ENCODE data around the gene EXOC3L4.
"Not testable (repeated sequence)": the region's sequence is repeated elsewhere in the genome, so short reads cannot be mapped to it uniquely, and the experiment has no call there.

EXOC3L4 gene

GRCh38 chr14:103151270-103151945, 56.9 kb downstream of the EXOC3L4 start:
- H3K9me3 Mint-ChIP-seq, result no peaks in the 10 kb centered on the region
- H3K4me1 Mint-ChIP-seq, result no peaks in the 10 kb centered on the region
- H3K36me3 Mint-ChIP-seq, result no peaks in the 10 kb centered on the region
- ATAC-seq, result no peak
- no peak overlapping the region for H3K27ac Mint-ChIP-seq
- no peak overlapping the region for H3K4me3 Mint-ChIP-seq
- H3K27me3 Mint-ChIP-seq, result peaks cover 40% of the 10 kb centered on the region

GRCh38 chr14:103155010-103155409, 60.5 kb downstream of the EXOC3L4 start:
- no peaks in the 10 kb centered on the region for H3K9me3 Mint-ChIP-seq
- peaks cover 32% of the 10 kb centered on the region for H3K27me3 Mint-ChIP-seq
- no peaks in the 10 kb centered on the region for H3K36me3 Mint-ChIP-seq
- H3K4me1 Mint-ChIP-seq, result no peaks in the 10 kb centered on the region
- H3K4me3 Mint-ChIP-seq, result no peak overlapping the region
- ATAC-seq, result no peak
- H3K27ac Mint-ChIP-seq, result no peak overlapping the region

GRCh38 chr14:103155416-103155815, 60.9 kb downstream of the EXOC3L4 start:
- H3K4me3 Mint-ChIP-seq, H3K27ac Mint-ChIP-seq, ATAC-seq, H3K4me1 Mint-ChIP-seq, H3K36me3 Mint-ChIP-seq, H3K9me3 Mint-ChIP-seq: not testable (repeated sequence)
- H3K27me3 Mint-ChIP-seq, result peaks cover 32% of the 10 kb centered on the region

- peak; percentile 34 for ATAC-seq
- Mint-ChIP-seq H3K4me3 (no peak overlapping the region), H3K4me1 (no peaks in the 10 kb centered on the region), H3K9me3 (no peaks in the 10 kb centered on the region), H3K27me3 (peaks cover 37% of the 10 kb centered on the region), H3K36me3 (no peaks in the 10 kb centered on the region), H3K27ac (no peak overlapping the region)
These were observed 61.4 kb downstream of the EXOC3L4 start for GRCh38 chr14:103155826-103156394.

- no peaks in the 10 kb centered on the region for H3K9me3 Mint-ChIP-seq
- peaks cover 46% of the 10 kb centered on the region for H3K27me3 Mint-ChIP-seq
- no peak overlapping the region for H3K27ac Mint-ChIP-seq
- no peaks in the 10 kb centered on the region for H3K4me1 Mint-ChIP-seq
- ATAC-seq, result no peak
- no peaks in the 10 kb centered on the region for H3K36me3 Mint-ChIP-seq
- H3K4me3 Mint-ChIP-seq, result no peak overlapping the region
These were observed 62.3 kb downstream of the EXOC3L4 start for GRCh38 chr14:103156651-103157378.

GRCh38 chr14:103157969-103158368, 63.4 kb downstream of the EXOC3L4 start:
- no peak overlapping the region for H3K27ac Mint-ChIP-seq
- peaks cover 58% of the 10 kb centered on the region for H3K27me3 Mint-ChIP-seq
- H3K9me3 Mint-ChIP-seq, result no peaks in the 10 kb centered on the region
- no peak overlapping the region for H3K4me3 Mint-ChIP-seq
- peak; percentile 48 for ATAC-seq
- no peaks in the 10 kb centered on the region for H3K36me3 Mint-ChIP-seq
- H3K4me1 Mint-ChIP-seq, result no peaks in the 10 kb centered on the region

GRCh38 chr14:103158688-103159087, 64.2 kb downstream of the EXOC3L4 start:
- ATAC-seq, result no peak
- Mint-ChIP-seq H3K9me3 (no peaks in the 10 kb centered on the region), H3K27ac (no peak overlapping the region), H3K36me3 (no peaks in the 10 kb centered on the region), H3K4me3 (no peak overlapping the region), H3K27me3 (peaks cover 65% of the 10 kb centered on the region), H3K4me1 (no peaks in the 10 kb centered on the region)
